Lower leg skin (tissue), 4 donors: Measurements from ENCODE around the gene KCNJ4. TPM values are rescaled to one million over a fixed set of nuclear protein-coding genes. Genes with fewer than 3 reads are reported as not detected.
"Not testable (repeated sequence)": the region's sequence is repeated elsewhere in the genome, so short reads cannot be mapped to it uniquely, and the experiment has no call there.

Experiments
- DNase-seq, 2 donors: peaks; one replicate each; pipeline ENCODE4 v3.0.0-alpha.2; 2019; ENCODE audit warnings: low spot score in 2 of 2
- H3K4me3 ChIP-seq: fragments of 200-600 bp; sonication (generic); 2 replicates; pipeline ENCODE4 v1.5.1; 2017; ENCODE audit warnings: mild to moderate bottlenecking, low read depth; ENCODE audit not compliant: poor library complexity, severe bottlenecking
- CTCF ChIP-seq, 3 donors: fragments of 450-650 bp; IDR thresholded peaks; one replicate each; pipeline ENCODE4 v1.5.1; 2016; ENCODE audit warnings: antibody characterized with exemption in 3 of 3, mild to moderate bottlenecking in 3 of 3, moderate library complexity in 2 of 3
- POLR2A ChIP-seq, 2 donors: fragments of 450-650 bp; IDR thresholded peaks; one replicate each; pipeline ENCODE4 v1.6.1; 2016 to 2017; ENCODE audit warnings: antibody characterized with exemption in 2 of 2, mild to moderate bottlenecking in 1 of 2, moderate library complexity in 1 of 2
- WGBS, 2 donors: methylation state at CpG; one replicate each; pipeline ENCODE4 v1.1.5; 2018; 5-methylcytosine and 5-hydroxymethylcytosine counted together
- intact Hi-C: fragments of 100-400 bp; cut with DNase I; formaldehyde crosslinking; loops from one replicate; pipeline ENCODE4 v1.15.0; 2023; ENCODE audit warnings: low total_unique reads
- total RNA-seq, 4 donors: library from RNA; depleted of rRNA; stranded (reverse); fragments of >200 nt; gene quantifications; one replicate each; pipeline ENCODE4 v1.1.0, GENCODE V29; 2016

Gene KCNJ4
- total RNA-seq, 4 donors from 2014 or later, result 0.29 to 1.4 (median 0.46) TPM; not detected in 1

GRCh38 chr22:38403812-38404211, 51.2 kb downstream of the KCNJ4 start:
- 74 to 80% methylated on average over 8 of the region's 8 CpGs for WGBS, 2 donors
- no peak for TF ChIP-seq CTCF (IDR thresholded peaks at IDR 0.05)
- TF ChIP-seq POLR2A (IDR thresholded peaks at IDR 0.05), result no peak
- H3K4me3 ChIP-seq, result no peak overlapping the region
- peak in 1 of 2 donors; percentile 78 for DNase-seq
- intact Hi-C loops, result no loop called here

- intact Hi-C loops, result no loop called here
- WGBS, 2 donors, result 89 to 93% methylated on average over 12 of the region's 12 CpGs
- peak in 1 of 2 donors; percentile 65 for DNase-seq
- no peak overlapping the region for H3K4me3 ChIP-seq
- no peak for TF ChIP-seq CTCF (IDR thresholded peaks at IDR 0.05)
- no peak for TF ChIP-seq POLR2A (IDR thresholded peaks at IDR 0.05)
Observed at GRCh38 chr22:38402204-38402603, 52.8 kb downstream of the KCNJ4 start.

- 84 to 90% methylated on average over 8 to 9 of the region's 9 CpGs for WGBS, 2 donors
- H3K4me3 ChIP-seq, result no peak overlapping the region
- TF ChIP-seq POLR2A (IDR thresholded peaks at IDR 0.05) (no peak), CTCF (IDR thresholded peaks at IDR 0.05) (no peak)
- intact Hi-C loops, result no loop called here
- peak in 1 of 2 donors; percentile 82 for DNase-seq
Observed at GRCh38 chr22:38401336-38402084, 53.5 kb downstream of the KCNJ4 start.

GRCh38 chr22:38400256-38400655, 54.7 kb downstream of the KCNJ4 start:
- intact Hi-C loops, H3K4me3 ChIP-seq, DNase-seq: not testable (repeated sequence)
- 65 to 72% methylated on average over 2 of the region's 2 CpGs for WGBS, 2 donors

- peak overlapping the region; percentile 60 for H3K4me3 ChIP-seq
- intact Hi-C loops, result no loop called here
- 0 to 1% methylated on average over 20 to 58 of the region's 102 CpGs for WGBS, 2 donors
Observed at GRCh38 chr22:38398609-38399461, 56.2 kb downstream of the KCNJ4 start.

GRCh38 chr22:38398181-38398608, 56.8 kb downstream of the KCNJ4 start:
- peak; percentile 54 to 93 for DNase-seq
- WGBS, 2 donors, result 0% methylated on average over 14 to 45 of the region's 48 CpGs
- H3K4me3 ChIP-seq, result peak overlapping the region; percentile 60
- intact Hi-C loops, result not testable (repeated sequence)

More at GRCh38 chr22:38398609-38399461, 56.2 kb downstream of the KCNJ4 start:
- TF ChIP-seq CTCF (IDR thresholded peaks at IDR 0.05) (no peak), POLR2A (IDR thresholded peaks at IDR 0.05) (no peak)
- peak; percentile 70 to 96 for DNase-seq
